Fibroblast of lung (primary cell): Measurements from ENCODE around the gene CFL2. TPM values are rescaled to one million over a fixed set of nuclear protein-coding genes. Genes with fewer than 3 reads are reported as not detected.

Experiments used
- DNase-seq, 2 donors: peaks; one replicate each; pipeline versions ENCODE4 v3.0.0 to v3.0.0-alpha.2; 2010; ENCODE audit warnings: low read depth in 2 of 2
- H2AFZ ChIP-seq: 2 replicates; pipeline ENCODE4 v1.5.1; 2012; ENCODE audit warnings: low read length, control low read depth, inconsistent platforms
- H3K27ac ChIP-seq: 2 replicates; pipeline ENCODE4 v1.5.1; 2011; ENCODE audit warnings: low read length, control low read depth; ENCODE audit not compliant: insufficient read depth
- H3K27me3 ChIP-seq: 2 replicates; pipeline ENCODE4 v1.5.1; 2011; ENCODE audit warnings: mild to moderate bottlenecking, low read length; ENCODE audit not compliant: control insufficient read depth, insufficient read depth
- H3K36me3 ChIP-seq: 2 replicates; pipeline ENCODE4 v1.5.1; 2011; ENCODE audit warnings: low read length; ENCODE audit not compliant: control insufficient read depth, insufficient read depth
- H3K4me1 ChIP-seq: 2 replicates; pipeline ENCODE4 v1.5.1; 2011; ENCODE audit warnings: low read length; ENCODE audit not compliant: control insufficient read depth, insufficient read depth; ENCODE audit errors: extremely low read depth
- H3K4me2 ChIP-seq: 2 replicates; pipeline ENCODE4 v1.5.1; 2011; ENCODE audit warnings: low read length, control low read depth; ENCODE audit not compliant: insufficient read depth; ENCODE audit errors: extremely low read depth
- H3K4me3 ChIP-seq, 4 experiments: fragments of 200-600 bp in 1 of 4; sonication (generic) in 1 of 4; replicated peaks in 1 of 4; 2 replicates each; pipeline ENCODE4 v1.5.1; 2011 to 2016; ENCODE audit warnings: low read length in 4 of 4, low read depth in 3 of 4, mild to moderate bottlenecking in 3 of 4, control low read depth in 2 of 4, inconsistent platforms in 1 of 4, mixed read lengths in 1 of 4; ENCODE audit not compliant: insufficient read depth in 1 of 4; ENCODE audit errors: control extremely low read depth in 1 of 4
- H3K79me2 ChIP-seq: 2 replicates; pipeline ENCODE4 v1.5.1; 2012; ENCODE audit warnings: mild to moderate bottlenecking, low read length, inconsistent platforms; ENCODE audit not compliant: control insufficient read depth, insufficient read depth
- H3K9ac ChIP-seq: 2 replicates; pipeline ENCODE4 v1.5.1; 2011; ENCODE audit warnings: mild to moderate bottlenecking, low read length, control low read depth; ENCODE audit not compliant: insufficient read depth
- H3K9me3 ChIP-seq: 2 replicates; pipeline ENCODE4 v1.5.1; 2012; ENCODE audit warnings: low read depth, low read length; ENCODE audit not compliant: control insufficient read depth, insufficient read depth
- H4K20me1 ChIP-seq: 2 replicates; pipeline ENCODE4 v1.5.1; 2011; ENCODE audit warnings: low read length; ENCODE audit not compliant: control insufficient read depth, insufficient read depth; ENCODE audit errors: extremely low read depth
- EZH2 ChIP-seq: IDR thresholded peaks from 2 replicates; pipeline ENCODE4 v1.5.1; 2012; ENCODE audit warnings: low read length, control low read depth, mild to moderate bottlenecking; ENCODE audit errors: missing control alignments
- polyA plus RNA-seq, 2 donors: library from polyadenylated mRNA; depleted of rRNA in 1 of 2; stranded (reverse) in 1 of 2; unstranded in 1 of 2; fragments of >200 nt; gene quantifications; 2 replicates each; pipeline ENCODE4 v1.2.1, GENCODE V29; 2011 to 2012; ENCODE audit warnings: missing spikeins in 1 of 2
- total RNA-seq: library from RNA; depleted of rRNA; stranded (reverse); fragments of >200 nt; gene quantifications from 2 replicates; pipeline ENCODE4 v1.2.1, GENCODE V29; 2014
- TF ChIP-seq, protein P1 (sequence below), 2 donors: IDR thresholded peaks in 1 of 2; conservative IDR thresholded peaks in 1 of 2; 1 replicate in 1 of 2; 2 replicates in 1 of 2; pipeline ENCODE4 v1.5.1; 2011 to 2012; ENCODE audit warnings: low read length in 2 of 2, control low read depth in 1 of 2, inconsistent platforms in 1 of 2, low read depth in 1 of 2, mild to moderate bottlenecking in 1 of 2

Gene CFL2
- total and polyA plus RNA-seq, 2 donors (not counting 1 experiment from before 2014, with no cell fraction given) = 147 to 362 TPM

- Histone ChIP-seq H3K9me3 (no peaks in the 10 kb centered on the region), H2AFZ (no peak overlapping the region), H3K4me3 (no peak overlapping the region), H3K27ac (no peak overlapping the region), H3K9ac (no peak overlapping the region), H3K4me2 (no peak overlapping the region), H3K27me3 (no peaks in the 10 kb centered on the region), H3K4me1 (no peaks in the 10 kb centered on the region), H4K20me1 (no peaks in the 10 kb centered on the region), H3K79me2 (no peaks in the 10 kb centered on the region), H3K36me3 (no peaks in the 10 kb centered on the region)
- TF ChIP-seq EZH2 = no peak
- TF ChIP-seq, protein P1, sequence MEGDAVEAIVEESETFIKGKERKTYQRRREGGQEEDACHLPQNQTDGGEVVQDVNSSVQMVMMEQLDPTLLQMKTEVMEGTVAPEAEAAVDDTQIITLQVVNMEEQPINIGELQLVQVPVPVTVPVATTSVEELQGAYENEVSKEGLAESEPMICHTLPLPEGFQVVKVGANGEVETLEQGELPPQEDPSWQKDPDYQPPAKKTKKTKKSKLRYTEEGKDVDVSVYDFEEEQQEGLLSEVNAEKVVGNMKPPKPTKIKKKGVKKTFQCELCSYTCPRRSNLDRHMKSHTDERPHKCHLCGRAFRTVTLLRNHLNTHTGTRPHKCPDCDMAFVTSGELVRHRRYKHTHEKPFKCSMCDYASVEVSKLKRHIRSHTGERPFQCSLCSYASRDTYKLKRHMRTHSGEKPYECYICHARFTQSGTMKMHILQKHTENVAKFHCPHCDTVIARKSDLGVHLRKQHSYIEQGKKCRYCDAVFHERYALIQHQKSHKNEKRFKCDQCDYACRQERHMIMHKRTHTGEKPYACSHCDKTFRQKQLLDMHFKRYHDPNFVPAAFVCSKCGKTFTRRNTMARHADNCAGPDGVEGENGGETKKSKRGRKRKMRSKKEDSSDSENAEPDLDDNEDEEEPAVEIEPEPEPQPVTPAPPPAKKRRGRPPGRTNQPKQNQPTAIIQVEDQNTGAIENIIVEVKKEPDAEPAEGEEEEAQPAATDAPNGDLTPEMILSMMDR (conservative IDR thresholded peaks at IDR 0.05 in 1 of 2, IDR thresholded peaks at IDR 0.05 in 1 of 2; ENCODE audit: low read depth in 1 of 2, low read length in 2 of 2) = no peak
- no peak for DNase-seq
Measured at GRCh38 chr14:34673702-34674101, 40.7 kb downstream of the CFL2 start.

GRCh38 chr14:34671716-34672115, 42.7 kb downstream of the CFL2 start:
- Histone ChIP-seq H3K4me3 (no peak overlapping the region), H3K4me1 (no peaks in the 10 kb centered on the region), H3K27ac (no peak overlapping the region), H3K9ac (no peak overlapping the region), H3K36me3 (no peaks in the 10 kb centered on the region), H4K20me1 (no peaks in the 10 kb centered on the region), H3K9me3 (no peaks in the 10 kb centered on the region), H3K79me2 (no peaks in the 10 kb centered on the region), H3K27me3 (no peaks in the 10 kb centered on the region), H2AFZ (no peak overlapping the region), H3K4me2 (no peak overlapping the region)
- DNase-seq = no peak
- TF ChIP-seq, protein P1 (conservative IDR thresholded peaks at IDR 0.05 in 1 of 2, IDR thresholded peaks at IDR 0.05 in 1 of 2; ENCODE audit: low read depth in 1 of 2, low read length in 2 of 2) = no peak
- TF ChIP-seq EZH2 = no peak

- Histone ChIP-seq H3K9ac (no peak overlapping the region), H4K20me1 (no peaks in the 10 kb centered on the region), H3K36me3 (no peaks in the 10 kb centered on the region), H3K27me3 (no peaks in the 10 kb centered on the region), H3K4me1 (peaks cover 7% of the 10 kb centered on the region), H2AFZ (no peak overlapping the region), H3K4me3 (no peak overlapping the region), H3K27ac (no peak overlapping the region), H3K9me3 (no peaks in the 10 kb centered on the region), H3K79me2 (no peaks in the 10 kb centered on the region), H3K4me2 (no peak overlapping the region)
- DNase-seq = no peak
- TF ChIP-seq EZH2 = no peak
- TF ChIP-seq, protein P1 (conservative IDR thresholded peaks at IDR 0.05 in 1 of 2, IDR thresholded peaks at IDR 0.05 in 1 of 2; ENCODE audit: low read depth in 1 of 2, low read length in 2 of 2) = no peak
Measured at GRCh38 chr14:34668111-34668510, 46.3 kb downstream of the CFL2 start.
